Measurements from ENCODE around the gene LYSMD1.
"Not testable (repeated sequence)": the region's sequence is repeated elsewhere in the genome, so short reads cannot be mapped to it uniquely, and the experiment has no call there.

The LYSMD1 gene

GRCh38 chr1:151198254-151199127 lies 32.8 kb upstream of the LYSMD1 start, which contains the start of gene PIP5K1A:
Gene PIP5K1A, plus strand, starts transcription at chr1:151198552. Its CDS starts 445 bp downstream, at chr1:151198997.
- peak; percentile 97 for DNase-seq (ENCODE audit: low spot score)
- no peak for TF ChIP-seq CTCF (IDR thresholded peaks at IDR 0.05; ENCODE audit: extremely low read depth, insufficient read depth, missing control alignments)
- in situ Hi-C loops (cut with MboI; ENCODE audit: low pct_unique_long_range_greater_than_20kb, low sequenced_read_pairs, unreplicated experiment) = no loop called here

- no peak for TF ChIP-seq CTCF (IDR thresholded peaks at IDR 0.05; ENCODE audit: extremely low read depth, insufficient read depth, missing control alignments)
- no peak for DNase-seq (ENCODE audit: low spot score)
- in situ Hi-C loops (cut with MboI; ENCODE audit: low pct_unique_long_range_greater_than_20kb, low sequenced_read_pairs, unreplicated experiment) = no loop called here
Measured at GRCh38 chr1:151197863-151198253, 32.2 kb upstream of the LYSMD1 start.

GRCh38 chr1:151196292-151196800 lies 30.6 kb upstream of the LYSMD1 start:
- DNase-seq (ENCODE audit: low spot score) = peak; percentile 50
- in situ Hi-C loops (cut with MboI; ENCODE audit: low pct_unique_long_range_greater_than_20kb, low sequenced_read_pairs, unreplicated experiment) = no loop called here
- peak; percentile 42 for TF ChIP-seq CTCF (IDR thresholded peaks at IDR 0.05; ENCODE audit: extremely low read depth, insufficient read depth, missing control alignments)

- DNase-seq (ENCODE audit: low spot score); in situ Hi-C loops (cut with MboI; ENCODE audit: low pct_unique_long_range_greater_than_20kb, low sequenced_read_pairs, unreplicated experiment): not testable (repeated sequence)
Measured at GRCh38 chr1:151194894-151195594, 29.3 kb upstream of the LYSMD1 start.

GRCh38 chr1:151193856-151194255 lies 28.2 kb upstream of the LYSMD1 start:
- in situ Hi-C loops (cut with MboI; ENCODE audit: low pct_unique_long_range_greater_than_20kb, low sequenced_read_pairs, unreplicated experiment) = no loop called here
- no peak for DNase-seq (ENCODE audit: low spot score)
- TF ChIP-seq CTCF (IDR thresholded peaks at IDR 0.05; ENCODE audit: extremely low read depth, insufficient read depth, missing control alignments) = no peak

GRCh38 chr1:151193304-151193703 lies 27.6 kb upstream of the LYSMD1 start:
- no peak for TF ChIP-seq CTCF (IDR thresholded peaks at IDR 0.05; ENCODE audit: extremely low read depth, insufficient read depth, missing control alignments)
- in situ Hi-C loops (cut with MboI; ENCODE audit: low pct_unique_long_range_greater_than_20kb, low sequenced_read_pairs, unreplicated experiment) = no loop called here
- no peak for DNase-seq (ENCODE audit: low spot score)

- TF ChIP-seq CTCF (IDR thresholded peaks at IDR 0.05; ENCODE audit: extremely low read depth, insufficient read depth, missing control alignments) = no peak
- in situ Hi-C loops (cut with MboI; ENCODE audit: low pct_unique_long_range_greater_than_20kb, low sequenced_read_pairs, unreplicated experiment) = no loop called here
- DNase-seq (ENCODE audit: low spot score) = no peak
Measured at GRCh38 chr1:151192047-151192446, 26.3 kb upstream of the LYSMD1 start.
